Stomach (tissue), 4 donors: ENCODE data around the gene CCL7.

Source experiments
- POLR2AphosphoS5 ChIP-seq, 3 donors: sonication (generic); formaldehyde crosslinking; IDR thresholded peaks; one replicate each; pipeline ENCODE4 v1.6.1; 2016; ENCODE audit warnings: antibody characterized with exemption in 3 of 3
- TF ChIP-seq, protein P1 (sequence below), 7 experiments: fragments of 450-650 bp in 4 of 7; fragments of 200-600 bp in 3 of 7; sonication (generic) in 3 of 7; IDR thresholded peaks; one replicate each; pipeline ENCODE4 v1.5.1; 2016 to 2019; ENCODE audit warnings: antibody characterized with exemption in 7 of 7, control low read depth in 2 of 7, mild to moderate bottlenecking in 1 of 7

DNA sequence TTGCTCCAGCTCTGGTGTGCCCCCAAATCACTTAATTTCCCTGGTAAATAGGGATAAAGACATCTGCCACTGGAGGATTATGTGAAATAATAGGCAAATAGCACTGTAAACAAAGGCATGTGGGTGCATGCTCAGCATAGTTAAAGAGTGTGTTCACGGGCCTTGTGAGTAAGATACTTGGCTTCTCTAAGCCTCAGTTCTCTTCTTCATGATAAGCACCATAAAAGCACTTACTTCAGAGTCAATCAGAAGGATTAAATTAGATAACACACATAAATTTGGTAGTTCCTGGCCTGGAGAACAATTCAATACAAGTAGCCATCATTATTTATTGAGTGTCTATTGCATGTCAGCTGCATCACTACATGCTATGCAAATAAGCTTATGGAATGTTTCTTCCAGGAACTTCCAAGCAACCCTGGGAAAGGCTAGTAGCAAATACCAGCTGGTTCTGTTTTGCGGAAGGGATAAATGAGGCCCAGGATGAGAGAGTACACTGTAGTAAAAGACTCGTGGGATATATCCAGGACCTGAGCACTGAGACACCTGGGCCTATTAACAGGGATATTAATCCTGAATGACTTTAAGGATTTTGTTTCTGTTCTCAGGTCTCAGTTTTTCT lies 30.0 kb downstream of the CCL7 start:
- TF ChIP-seq, protein P1, sequence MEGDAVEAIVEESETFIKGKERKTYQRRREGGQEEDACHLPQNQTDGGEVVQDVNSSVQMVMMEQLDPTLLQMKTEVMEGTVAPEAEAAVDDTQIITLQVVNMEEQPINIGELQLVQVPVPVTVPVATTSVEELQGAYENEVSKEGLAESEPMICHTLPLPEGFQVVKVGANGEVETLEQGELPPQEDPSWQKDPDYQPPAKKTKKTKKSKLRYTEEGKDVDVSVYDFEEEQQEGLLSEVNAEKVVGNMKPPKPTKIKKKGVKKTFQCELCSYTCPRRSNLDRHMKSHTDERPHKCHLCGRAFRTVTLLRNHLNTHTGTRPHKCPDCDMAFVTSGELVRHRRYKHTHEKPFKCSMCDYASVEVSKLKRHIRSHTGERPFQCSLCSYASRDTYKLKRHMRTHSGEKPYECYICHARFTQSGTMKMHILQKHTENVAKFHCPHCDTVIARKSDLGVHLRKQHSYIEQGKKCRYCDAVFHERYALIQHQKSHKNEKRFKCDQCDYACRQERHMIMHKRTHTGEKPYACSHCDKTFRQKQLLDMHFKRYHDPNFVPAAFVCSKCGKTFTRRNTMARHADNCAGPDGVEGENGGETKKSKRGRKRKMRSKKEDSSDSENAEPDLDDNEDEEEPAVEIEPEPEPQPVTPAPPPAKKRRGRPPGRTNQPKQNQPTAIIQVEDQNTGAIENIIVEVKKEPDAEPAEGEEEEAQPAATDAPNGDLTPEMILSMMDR (IDR thresholded peaks at IDR 0.05), result no peak
- no peak for TF ChIP-seq POLR2AphosphoS5 (IDR thresholded peaks at IDR 0.05)
